ENCODE results near the gene WDR35. TPM values are rescaled to one million over a fixed set of nuclear protein-coding genes. Genes with fewer than 3 reads are reported as not detected.
A peak's percentile ranks its signal among the peaks of the same experiment; 100 is the strongest.
"Not testable (repeated sequence)": the region's sequence is repeated elsewhere in the genome, so short reads cannot be mapped to it uniquely, and the experiment has no call there.

The WDR35 gene
- total RNA-seq, 1 experiment from 2014 or later = 17.5 TPM

DNA sequence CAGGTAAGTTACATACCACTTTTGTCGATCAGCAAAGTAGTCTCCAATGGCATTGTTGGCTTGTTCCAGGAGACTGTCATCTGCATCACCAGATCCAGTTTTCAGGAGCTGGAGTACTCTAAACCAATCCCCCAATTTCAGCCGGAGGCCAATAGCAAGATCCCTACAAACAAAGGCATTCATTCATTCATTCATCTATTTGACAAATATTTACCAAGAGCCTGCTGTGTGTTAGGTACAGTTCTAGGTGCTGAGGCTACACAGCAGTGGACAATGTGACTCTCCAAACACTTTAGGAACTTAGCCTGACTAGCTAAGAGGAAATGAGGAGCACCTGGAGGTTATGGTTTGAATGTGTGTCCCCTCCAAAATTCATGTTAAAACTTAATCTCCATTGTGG lies 53.7 kb downstream of the WDR35 start:
- no peak for DNase-seq (ENCODE audit: unreplicated experiment)
- H3K27ac Mint-ChIP-seq (ENCODE audit: low read depth, unreplicated experiment) = no peak overlapping the region
- POLR2A ChIA-PET = interaction anchor here (1.0 kb wide), 1 partner anchor 9 kb away, joined by 3 read pairs; no protein-coding TSS in a partner anchor
- CTCF ChIA-PET = interaction anchor here (0.7 to 2.0 kb wide), 3 partner anchors 19 to 354 kb away, joined by 3 to 7 read pairs (median 4); no protein-coding TSS in a partner anchor
- no peaks in the 10 kb centered on the region for H3K9me3 Mint-ChIP-seq (ENCODE audit: unreplicated experiment)
- H3K36me3 Mint-ChIP-seq (ENCODE audit: insufficient read depth, unreplicated experiment) = peaks cover 24% of the 10 kb centered on the region
- no TSS peak for BruUV-seq (replicated peaks)
- no peaks in the 10 kb centered on the region for H3K27me3 Mint-ChIP-seq (ENCODE audit: insufficient read depth, unreplicated experiment)
- intact Hi-C loops (cut with micrococcal nuclease) = no loop called here
- H3K4me1 Mint-ChIP-seq (ENCODE audit: insufficient read depth, unreplicated experiment) = peaks cover 6% of the 10 kb centered on the region
- no peak overlapping the region for H3K4me3 Mint-ChIP-seq (ENCODE audit: unreplicated experiment)
- TF ChIP-seq, protein P1, sequence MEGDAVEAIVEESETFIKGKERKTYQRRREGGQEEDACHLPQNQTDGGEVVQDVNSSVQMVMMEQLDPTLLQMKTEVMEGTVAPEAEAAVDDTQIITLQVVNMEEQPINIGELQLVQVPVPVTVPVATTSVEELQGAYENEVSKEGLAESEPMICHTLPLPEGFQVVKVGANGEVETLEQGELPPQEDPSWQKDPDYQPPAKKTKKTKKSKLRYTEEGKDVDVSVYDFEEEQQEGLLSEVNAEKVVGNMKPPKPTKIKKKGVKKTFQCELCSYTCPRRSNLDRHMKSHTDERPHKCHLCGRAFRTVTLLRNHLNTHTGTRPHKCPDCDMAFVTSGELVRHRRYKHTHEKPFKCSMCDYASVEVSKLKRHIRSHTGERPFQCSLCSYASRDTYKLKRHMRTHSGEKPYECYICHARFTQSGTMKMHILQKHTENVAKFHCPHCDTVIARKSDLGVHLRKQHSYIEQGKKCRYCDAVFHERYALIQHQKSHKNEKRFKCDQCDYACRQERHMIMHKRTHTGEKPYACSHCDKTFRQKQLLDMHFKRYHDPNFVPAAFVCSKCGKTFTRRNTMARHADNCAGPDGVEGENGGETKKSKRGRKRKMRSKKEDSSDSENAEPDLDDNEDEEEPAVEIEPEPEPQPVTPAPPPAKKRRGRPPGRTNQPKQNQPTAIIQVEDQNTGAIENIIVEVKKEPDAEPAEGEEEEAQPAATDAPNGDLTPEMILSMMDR (IDR thresholded peaks at IDR 0.05; ENCODE audit: unreplicated experiment) = no peak

DNA sequence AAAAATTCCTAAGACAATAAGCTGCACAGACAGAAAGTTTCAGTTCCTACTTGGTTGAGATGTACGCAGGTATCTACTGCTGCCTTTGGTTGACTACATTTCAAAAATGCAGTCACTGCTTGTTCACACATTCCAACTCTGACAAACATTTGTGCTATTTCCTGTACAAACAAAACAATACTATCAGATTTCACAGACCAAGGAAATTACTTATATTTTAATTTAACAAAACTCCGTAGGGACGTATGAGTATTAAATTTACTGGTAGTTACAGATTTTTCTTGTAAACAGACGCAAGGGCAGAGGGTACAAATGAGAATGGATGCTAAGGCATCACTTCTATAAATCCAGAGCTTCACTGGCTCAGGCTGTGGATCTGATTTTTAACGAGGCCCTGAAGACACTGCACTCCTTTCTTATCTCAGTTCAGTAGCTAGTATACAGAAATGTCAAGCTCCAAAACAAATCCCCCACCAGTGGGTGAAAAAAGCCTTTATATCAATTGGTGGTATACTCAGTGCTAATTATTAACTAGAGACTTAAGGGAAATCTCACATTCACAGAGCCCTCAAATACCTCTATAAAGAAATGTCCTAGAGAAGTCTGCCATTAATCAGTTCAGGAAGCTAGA lies 56.4 kb downstream of the WDR35 start:
- ChIA-PET CTCF (interaction anchor here (0.6 to 2.0 kb wide), 9 partner anchors 21 to 314 kb away, joined by 3 to 9 read pairs (median 3); no protein-coding TSS in a partner anchor), POLR2A (interaction anchor here (0.9 to 1.9 kb wide), 10 partner anchors 9 to 133 kb away, joined by 3 to 9 read pairs (median 4); partner anchors contain the start of genes LAPTM4A and TTC32)
- no TSS peak for BruUV-seq (replicated peaks)
- peak; percentile 53 for DNase-seq (ENCODE audit: unreplicated experiment)
- Mint-ChIP-seq H3K9me3 (ENCODE audit: unreplicated experiment) (no peaks in the 10 kb centered on the region), H3K4me3 (ENCODE audit: unreplicated experiment) (peak overlapping the region; percentile 64), H3K4me1 (ENCODE audit: insufficient read depth, unreplicated experiment) (peaks cover 6% of the 10 kb centered on the region), H3K36me3 (ENCODE audit: insufficient read depth, unreplicated experiment) (peaks cover 26% of the 10 kb centered on the region), H3K27ac (ENCODE audit: low read depth, unreplicated experiment) (peak overlapping the region; percentile 91), H3K27me3 (ENCODE audit: insufficient read depth, unreplicated experiment) (no peaks in the 10 kb centered on the region)
- TF ChIP-seq, protein P1 (IDR thresholded peaks at IDR 0.05; ENCODE audit: unreplicated experiment) = no peak
- intact Hi-C loops (cut with micrococcal nuclease) = no loop called here

DNA sequence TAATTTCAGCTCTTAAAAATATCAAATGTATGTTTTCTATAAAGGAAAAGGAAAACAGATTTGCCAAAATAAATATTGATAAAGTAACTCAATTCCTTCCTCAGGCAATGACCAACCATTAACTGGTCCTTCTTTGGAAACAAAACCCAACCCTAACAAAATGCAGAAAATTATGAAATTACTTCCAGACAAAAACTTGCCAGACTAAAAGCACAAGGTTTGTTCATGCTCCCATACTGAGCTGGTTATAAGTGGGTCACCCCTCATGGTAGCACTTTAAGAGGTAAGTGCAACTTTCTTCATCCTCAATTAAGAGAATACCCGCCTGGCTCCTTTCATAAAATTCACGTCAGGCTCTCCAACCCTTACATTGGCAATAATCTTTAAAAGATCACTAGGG lies 57.0 kb downstream of the WDR35 start:
- CTCF ChIA-PET = interaction anchor here (0.6 to 2.0 kb wide), 7 partner anchors 21 to 314 kb away, joined by 3 to 9 read pairs (median 3); no protein-coding TSS in a partner anchor
- H3K27ac Mint-ChIP-seq (ENCODE audit: low read depth, unreplicated experiment) = peak overlapping the region; percentile 91
- peak; percentile 22 for DNase-seq (ENCODE audit: unreplicated experiment)
- POLR2A ChIA-PET = interaction anchor here (0.6 to 1.9 kb wide), 11 partner anchors 10 to 119 kb away, joined by 3 to 9 read pairs (median 4); partner anchors contain the start of genes LAPTM4A and TTC32
- peaks cover 6% of the 10 kb centered on the region for H3K4me1 Mint-ChIP-seq (ENCODE audit: insufficient read depth, unreplicated experiment)
- TF ChIP-seq, protein P1 (IDR thresholded peaks at IDR 0.05; ENCODE audit: unreplicated experiment) = no peak
- BruUV-seq (replicated peaks) = TSS peak; percentile 72
- H3K36me3 Mint-ChIP-seq (ENCODE audit: insufficient read depth, unreplicated experiment) = peaks cover 31% of the 10 kb centered on the region
- H3K9me3 Mint-ChIP-seq (ENCODE audit: unreplicated experiment) = no peaks in the 10 kb centered on the region
- peak overlapping the region; percentile 64 for H3K4me3 Mint-ChIP-seq (ENCODE audit: unreplicated experiment)
- H3K27me3 Mint-ChIP-seq (ENCODE audit: insufficient read depth, unreplicated experiment) = no peaks in the 10 kb centered on the region
- intact Hi-C loops (cut with micrococcal nuclease) = no loop called here

DNA sequence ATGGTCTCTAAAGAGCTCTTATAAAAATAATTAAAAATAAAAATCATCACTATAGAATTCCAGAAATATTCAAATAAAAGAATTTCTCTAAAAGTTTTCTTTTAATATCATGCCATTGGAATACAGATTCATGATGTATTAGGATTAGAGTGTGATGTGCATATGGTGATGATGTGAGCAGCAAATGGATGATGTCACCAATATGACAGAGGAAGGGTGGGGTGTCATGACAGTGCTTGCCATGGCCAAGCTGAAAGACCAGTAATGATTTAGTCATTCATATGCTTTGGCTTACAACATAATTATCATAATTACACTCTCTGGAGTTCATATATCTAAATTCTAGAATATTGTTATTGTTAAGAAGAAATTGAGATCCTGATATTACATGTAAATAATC lies 60.7 kb downstream of the WDR35 start:
- no TSS peak for BruUV-seq (replicated peaks)
- intact Hi-C loops (cut with micrococcal nuclease) = no loop called here
- TF ChIP-seq, protein P1 (IDR thresholded peaks at IDR 0.05; ENCODE audit: unreplicated experiment) = no peak
- Mint-ChIP-seq H3K27me3 (ENCODE audit: insufficient read depth, unreplicated experiment) (no peaks in the 10 kb centered on the region), H3K36me3 (ENCODE audit: insufficient read depth, unreplicated experiment) (peaks cover 35% of the 10 kb centered on the region), H3K4me3 (ENCODE audit: unreplicated experiment) (no peak overlapping the region), H3K9me3 (ENCODE audit: unreplicated experiment) (peaks cover 6% of the 10 kb centered on the region), H3K4me1 (ENCODE audit: insufficient read depth, unreplicated experiment) (peaks cover 6% of the 10 kb centered on the region), H3K27ac (ENCODE audit: low read depth, unreplicated experiment) (no peak overlapping the region)
- CTCF ChIA-PET = interaction anchor here (0.6 to 1.0 kb wide), 3 partner anchors 27 to 190 kb away, joined by 3 to 4 read pairs (median 3); no protein-coding TSS in a partner anchor
- DNase-seq (ENCODE audit: unreplicated experiment) = no peak
- POLR2A ChIA-PET = interaction anchor here (0.6 to 1.1 kb wide), 2 partner anchors 24 to 391 kb away, joined by 3 read pairs; no protein-coding TSS in a partner anchor

DNA sequence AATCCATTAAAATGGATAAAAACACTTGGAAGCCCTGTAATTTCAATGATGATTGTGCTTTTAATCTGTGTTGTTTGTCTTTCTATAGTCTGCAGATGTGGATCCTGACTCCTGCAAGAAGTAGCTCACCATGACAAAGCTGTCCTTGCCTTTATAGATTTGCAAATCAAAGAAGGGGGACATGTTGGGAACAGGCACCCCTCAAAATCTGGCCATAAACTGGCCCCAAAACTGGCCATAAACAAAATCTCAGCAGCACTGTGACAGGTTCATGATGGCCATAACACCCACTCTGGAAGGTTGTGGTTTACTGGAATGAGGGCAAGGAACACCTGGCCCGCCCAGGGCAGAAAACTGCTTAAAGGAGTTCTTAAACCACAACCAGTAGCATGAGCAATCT lies 62.1 kb downstream of the WDR35 start:
- ChIA-PET POLR2A (interaction anchor here (0.8 to 1.0 kb wide), 2 partner anchors 8 to 17 kb away, joined by 3 read pairs; no protein-coding TSS in a partner anchor), CTCF (interaction anchor here (1.0 kb wide), 1 partner anchor 65 kb away, joined by 3 read pairs; no protein-coding TSS in a partner anchor)
- BruUV-seq (replicated peaks); H3K4me1 Mint-ChIP-seq (ENCODE audit: insufficient read depth, unreplicated experiment); H3K27me3 Mint-ChIP-seq (ENCODE audit: insufficient read depth, unreplicated experiment); DNase-seq (ENCODE audit: unreplicated experiment); H3K4me3 Mint-ChIP-seq (ENCODE audit: unreplicated experiment); intact Hi-C loops (cut with micrococcal nuclease); H3K9me3 Mint-ChIP-seq (ENCODE audit: unreplicated experiment); H3K27ac Mint-ChIP-seq (ENCODE audit: low read depth, unreplicated experiment): not testable (repeated sequence)
- H3K36me3 Mint-ChIP-seq (ENCODE audit: insufficient read depth, unreplicated experiment) = peaks cover 35% of the 10 kb centered on the region

DNA sequence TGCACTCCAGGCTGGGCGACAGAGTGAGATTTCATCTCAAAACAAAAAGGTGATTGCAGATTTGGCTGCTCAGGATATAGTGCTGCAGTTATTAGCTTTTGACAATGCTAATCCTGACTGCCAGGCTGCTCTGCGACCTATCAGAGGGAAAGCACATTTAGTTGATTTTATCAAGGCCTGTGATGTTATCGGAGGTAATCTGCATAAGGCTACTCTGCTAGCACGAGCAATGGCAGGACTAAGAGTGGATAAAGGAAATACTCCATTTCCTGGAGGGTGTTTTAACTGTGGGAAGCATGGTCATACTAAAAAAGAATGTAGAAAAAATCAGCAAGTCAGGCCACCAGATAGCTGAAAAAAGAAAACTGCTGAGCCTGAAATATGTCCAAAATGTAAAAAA lies 65.4 kb downstream of the WDR35 start:
- ChIA-PET POLR2A (interaction anchor here (1.3 kb wide), 1 partner anchor 12 kb away, joined by 3 read pairs; no protein-coding TSS in a partner anchor), CTCF (interaction anchor here (0.7 kb wide), 1 partner anchor 337 kb away, joined by 3 read pairs; no protein-coding TSS in a partner anchor)
- H3K27me3 Mint-ChIP-seq (ENCODE audit: insufficient read depth, unreplicated experiment); H3K4me1 Mint-ChIP-seq (ENCODE audit: insufficient read depth, unreplicated experiment); intact Hi-C loops (cut with micrococcal nuclease); H3K4me3 Mint-ChIP-seq (ENCODE audit: unreplicated experiment); BruUV-seq (replicated peaks); DNase-seq (ENCODE audit: unreplicated experiment); H3K27ac Mint-ChIP-seq (ENCODE audit: low read depth, unreplicated experiment): not testable (repeated sequence)
- peaks cover 33% of the 10 kb centered on the region for H3K36me3 Mint-ChIP-seq (ENCODE audit: insufficient read depth, unreplicated experiment)
- H3K9me3 Mint-ChIP-seq (ENCODE audit: unreplicated experiment) = peaks cover 10% of the 10 kb centered on the region

Measured in MCF 10A (cell line).